PC-3 (cell line): ENCODE results near the gene EMC8.

ENCODE experiments used
- CTCF ChIP-seq: fragments of 300-600 bp; sonication (generic); conservative IDR thresholded peaks from 2 replicates; pipeline ENCODE4 v1.5.1; 2017; ENCODE audit warnings: antibody characterized with exemption, low read depth, mild to moderate bottlenecking, low read length
- EZH2 ChIP-seq: fragments of 300-600 bp; sonication (generic); IDR thresholded peaks from one replicate; pipeline ENCODE4 v1.6.1; 2017; ENCODE audit warnings: antibody characterized with exemption, mild to moderate bottlenecking, low read length; ENCODE audit not compliant: unreplicated experiment
- EZH2phosphoT487 ChIP-seq: fragments of 300-600 bp; sonication (generic); IDR thresholded peaks from 2 replicates; pipeline ENCODE4 v1.6.1; 2018; ENCODE audit warnings: mild to moderate bottlenecking, antibody characterized with exemption, low read length, borderline replicate concordance

GRCh38 chr16:85753976-85754375 lies 45.4 kb downstream of the EMC8 start:
- no peak for TF ChIP-seq CTCF
- TF ChIP-seq EZH2: no peak
- no peak for TF ChIP-seq EZH2phosphoT487
